Stimulated activated CD4-positive, alpha-beta T cell treated with anti-CD3 and anti-CD28 coated beads, Interleukin-4, amount 100 ng/mL, for 1 hour (primary cell): ENCODE results near the gene MNX1.

Experiments
- DNase-seq: peaks from one replicate; pipeline ENCODE4 v3.0.0-alpha.2; 2020

Gene MNX1

GRCh38 chr7:157010588-157011332 is at the start of gene MNX1:
TSS of gene MNX1 (minus strand) at chr7:157010663. CDS start at chr7:157010350, 313 bp downstream.
- DNase-seq: peak; percentile 51

- DNase-seq: no peak
Measured at GRCh38 chr7:157059534-157059933, 49.1 kb upstream of the MNX1 start.

- DNase-seq: no peak
Measured at GRCh38 chr7:157058701-157059100, 48.2 kb upstream of the MNX1 start.

- DNase-seq: no peak
Measured at GRCh38 chr7:157058068-157058467, 47.6 kb upstream of the MNX1 start.

GRCh38 chr7:157056957-157057902 is 46.8 kb upstream of the MNX1 start:
- DNase-seq: no peak

GRCh38 chr7:157056246-157056645 is 45.8 kb upstream of the MNX1 start:
- DNase-seq: no peak

- DNase-seq: no peak
Measured at GRCh38 chr7:157054927-157055326, 44.5 kb upstream of the MNX1 start.

- DNase-seq: no peak
Measured at GRCh38 chr7:157053118-157053517, 42.7 kb upstream of the MNX1 start.

- DNase-seq: no peak
Measured at GRCh38 chr7:157047148-157047547, 36.7 kb upstream of the MNX1 start.

GRCh38 chr7:157046681-157047080 is 36.2 kb upstream of the MNX1 start:
- DNase-seq: no peak

- no peak for DNase-seq
Measured at GRCh38 chr7:157044943-157045660, 34.6 kb upstream of the MNX1 start.

- no peak for DNase-seq
Measured at GRCh38 chr7:157044147-157044687, 33.8 kb upstream of the MNX1 start.

GRCh38 chr7:157043745-157044144 is 33.3 kb upstream of the MNX1 start:
- DNase-seq: no peak

GRCh38 chr7:157041514-157042277 is 31.2 kb upstream of the MNX1 start:
- DNase-seq: no peak

GRCh38 chr7:157041004-157041403 is 30.5 kb upstream of the MNX1 start:
- no peak for DNase-seq

GRCh38 chr7:157037635-157038034 is 27.2 kb upstream of the MNX1 start:
- no peak for DNase-seq

GRCh38 chr7:157037028-157037427 is 26.6 kb upstream of the MNX1 start:
- no peak for DNase-seq

- no peak for DNase-seq
Measured at GRCh38 chr7:157035979-157036378, 25.5 kb upstream of the MNX1 start.

GRCh38 chr7:157035302-157035701 is 24.8 kb upstream of the MNX1 start:
- no peak for DNase-seq

GRCh38 chr7:157033483-157034473 is 23.3 kb upstream of the MNX1 start:
- DNase-seq: no peak
